PC-3 (cell line): ENCODE data around the gene MPV17L2. TPM values are rescaled to one million over a fixed set of nuclear protein-coding genes. Genes with fewer than 3 reads are reported as not detected.

ENCODE experiments used
- ATAC-seq: fragments of 200-7000 bp; cut with Tn5 transposase; 2 replicates; pipeline ENCODE4 v1.9.1; 2020; ENCODE audit warnings: mild to moderate bottlenecking, moderate library complexity
- BruUV-seq: library from RNA; stranded (reverse); fragments of 400-500 nt; replicated peaks from 2 replicates; lab custom pipeline; 2021; lab: Mats Ljungman, UMichigan
- CTCF ChIA-PET: fragments of 300-600 bp; sonication (Branson Sonifier 250); formaldehyde crosslinking; loops from one replicate; lab custom pipeline; 2022; ENCODE audit warnings: antibody characterized with exemption; lab: Charles Lee
- POLR2A ChIA-PET: fragments of 300-600 bp; sonication (Branson Sonifier 250); formaldehyde crosslinking; loops from one replicate; lab custom pipeline; 2022; ENCODE audit warnings: antibody characterized with exemption; ENCODE audit not compliant: unreplicated experiment; lab: Charles Lee
- DNase-seq: peaks from one replicate; pipeline ENCODE4 v3.0.0-alpha.2; 2015
- H2AFZ ChIP-seq: fragments of 300-600 bp; sonication (generic); 2 replicates; pipeline ENCODE4 v1.6.0; 2016; ENCODE audit warnings: antibody characterized with exemption, low read length
- H3F3A ChIP-seq: fragments of 300-600 bp; sonication (generic); one replicate; pipeline ENCODE4 v1.6.0; 2017; ENCODE audit warnings: antibody characterized with exemption, low read length, control low read depth, mild to moderate bottlenecking; ENCODE audit not compliant: unreplicated experiment
- H3K27ac ChIP-seq: fragments of 300-600 bp; sonication (generic); 2 replicates; pipeline ENCODE4 v1.5.1; 2016; ENCODE audit warnings: mild to moderate bottlenecking, low read length
- H3K27me3 ChIP-seq: fragments of 300-600 bp; sonication (generic); 2 replicates; pipeline ENCODE4 v1.6.1; 2016; ENCODE audit warnings: low read length, mixed read lengths
- H3K36me3 ChIP-seq: fragments of 300-600 bp; sonication (generic); 2 replicates; pipeline ENCODE4 v1.6.1; 2016; ENCODE audit warnings: low read depth, mixed run types, low read length, mixed read lengths
- H3K4me1 ChIP-seq: fragments of 300-600 bp; sonication (generic); 2 replicates; pipeline ENCODE4 v1.5.1; 2016; ENCODE audit warnings: low read length; ENCODE audit not compliant: insufficient read depth
- H3K4me2 ChIP-seq: fragments of 300-600 bp; sonication (generic); 2 replicates; pipeline ENCODE4 v1.6.0; 2016; ENCODE audit warnings: low read length
- H3K4me3 ChIP-seq: fragments of 300-600 bp; sonication (generic); 2 replicates; pipeline ENCODE4 v1.5.1; 2016; ENCODE audit warnings: mild to moderate bottlenecking, low read length, mixed read lengths
- H3K79me2 ChIP-seq: fragments of 300-600 bp; sonication (generic); 2 replicates; pipeline ENCODE4 v1.6.1; 2017; ENCODE audit warnings: low read length, mixed read lengths
- H3K9ac ChIP-seq: fragments of 300-600 bp; sonication (generic); 2 replicates; pipeline ENCODE4 v1.6.0; 2016; ENCODE audit warnings: mild to moderate bottlenecking, low read length
- H3K9me2 ChIP-seq: fragments of 300-600 bp; sonication (generic); replicated peaks from 2 replicates; pipeline ENCODE4 v1.6.1; 2016; ENCODE audit warnings: mixed run types, low read length, mixed read lengths
- H3K9me3 ChIP-seq: fragments of 300-600 bp; sonication (generic); 2 replicates; pipeline ENCODE4 v1.6.1; 2016; ENCODE audit warnings: low read length, mixed read lengths
- H4K20me1 ChIP-seq: fragments of 300-600 bp; sonication (generic); 2 replicates; pipeline ENCODE4 v1.6.1; 2016; ENCODE audit warnings: low read length, mixed read lengths
- EZH2 ChIP-seq: fragments of 300-600 bp; sonication (generic); IDR thresholded peaks from one replicate; pipeline ENCODE4 v1.6.1; 2017; ENCODE audit warnings: antibody characterized with exemption, mild to moderate bottlenecking, low read length; ENCODE audit not compliant: unreplicated experiment
- EZH2phosphoT487 ChIP-seq: fragments of 300-600 bp; sonication (generic); IDR thresholded peaks from 2 replicates; pipeline ENCODE4 v1.6.1; 2018; ENCODE audit warnings: mild to moderate bottlenecking, antibody characterized with exemption, low read length, borderline replicate concordance
- intact Hi-C: fragments of 100-400 bp; cut with micrococcal nuclease; formaldehyde crosslinking; loops from 2 replicates; pipeline ENCODE4 v1.9.0; 2023
- total RNA-seq: library from RNA; depleted of rRNA; stranded (reverse); fragments of >200 nt; gene quantifications from 2 replicates; pipeline ENCODE4 v1.2.3, GENCODE V29; 2014
- TF ChIP-seq, protein P1 (sequence below): fragments of 300-600 bp; sonication (generic); conservative IDR thresholded peaks from 2 replicates; pipeline ENCODE4 v1.5.1; 2017; ENCODE audit warnings: antibody characterized with exemption, low read depth, mild to moderate bottlenecking, low read length

The MPV17L2 gene
- total RNA-seq, 1 experiment from 2014 or later: 34.2 TPM

DNA sequence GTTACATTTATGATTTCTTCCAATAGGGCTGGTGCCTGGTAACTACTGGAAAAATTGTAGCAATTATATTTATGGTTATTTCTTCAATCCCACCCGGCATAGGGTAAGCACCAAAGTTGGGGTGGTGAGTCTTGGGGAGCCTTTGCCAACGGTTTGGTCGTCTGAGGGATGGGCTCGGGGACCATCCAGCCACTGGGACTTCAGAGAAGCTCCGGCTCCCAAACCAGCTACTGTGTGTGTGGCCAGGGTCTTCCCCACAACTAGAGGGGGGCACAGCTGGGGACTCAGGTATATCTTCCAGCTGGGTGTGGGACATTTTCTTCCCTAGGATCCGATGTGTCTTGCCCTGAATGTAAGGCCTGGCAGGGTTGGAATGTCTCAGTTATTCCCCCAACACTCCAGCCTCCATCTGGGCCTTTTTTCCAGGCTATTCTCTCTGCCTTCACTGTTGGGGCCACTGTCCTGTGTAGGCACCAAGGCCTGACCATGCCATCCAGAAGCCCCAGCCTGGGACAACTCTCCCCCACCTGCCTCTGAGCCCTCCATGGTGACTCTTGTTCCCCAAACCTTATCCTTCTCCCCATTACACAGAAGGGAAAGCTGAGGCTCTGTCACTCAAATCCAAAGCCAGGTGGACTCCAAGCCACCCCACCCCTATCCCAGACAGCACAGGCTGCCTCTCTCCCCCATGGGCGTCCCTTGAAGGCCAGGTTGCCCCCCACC is 20.5 kb upstream of the MPV17L2 start:
- no peak overlapping the region for H2AFZ ChIP-seq
- ATAC-seq: no peak
- H3K79me2 ChIP-seq: no peaks in the 10 kb centered on the region
- no peaks in the 10 kb centered on the region for H3F3A ChIP-seq
- peaks cover 5% of the 10 kb centered on the region; the same call in 1 of the 2 replicates for H3K4me1 ChIP-seq
- H3K4me2 ChIP-seq: no peak overlapping the region
- peaks cover 2% of the 10 kb centered on the region; the same call in 1 of the 2 replicates for H3K36me3 ChIP-seq
- ChIA-PET POLR2A (no interaction called here), CTCF (no interaction called here)
- no peak for DNase-seq
- no peaks in the 10 kb centered on the region for H3K9me2 ChIP-seq
- BruUV-seq: no TSS peak
- H3K9ac ChIP-seq: no peak overlapping the region
- no peaks in the 10 kb centered on the region for H4K20me1 ChIP-seq
- no peak overlapping the region for H3K27ac ChIP-seq
- TF ChIP-seq EZH2phosphoT487 (no peak), EZH2 (no peak)
- TF ChIP-seq, protein P1, sequence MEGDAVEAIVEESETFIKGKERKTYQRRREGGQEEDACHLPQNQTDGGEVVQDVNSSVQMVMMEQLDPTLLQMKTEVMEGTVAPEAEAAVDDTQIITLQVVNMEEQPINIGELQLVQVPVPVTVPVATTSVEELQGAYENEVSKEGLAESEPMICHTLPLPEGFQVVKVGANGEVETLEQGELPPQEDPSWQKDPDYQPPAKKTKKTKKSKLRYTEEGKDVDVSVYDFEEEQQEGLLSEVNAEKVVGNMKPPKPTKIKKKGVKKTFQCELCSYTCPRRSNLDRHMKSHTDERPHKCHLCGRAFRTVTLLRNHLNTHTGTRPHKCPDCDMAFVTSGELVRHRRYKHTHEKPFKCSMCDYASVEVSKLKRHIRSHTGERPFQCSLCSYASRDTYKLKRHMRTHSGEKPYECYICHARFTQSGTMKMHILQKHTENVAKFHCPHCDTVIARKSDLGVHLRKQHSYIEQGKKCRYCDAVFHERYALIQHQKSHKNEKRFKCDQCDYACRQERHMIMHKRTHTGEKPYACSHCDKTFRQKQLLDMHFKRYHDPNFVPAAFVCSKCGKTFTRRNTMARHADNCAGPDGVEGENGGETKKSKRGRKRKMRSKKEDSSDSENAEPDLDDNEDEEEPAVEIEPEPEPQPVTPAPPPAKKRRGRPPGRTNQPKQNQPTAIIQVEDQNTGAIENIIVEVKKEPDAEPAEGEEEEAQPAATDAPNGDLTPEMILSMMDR: no peak
- no peaks in the 10 kb centered on the region for H3K27me3 ChIP-seq
- H3K4me3 ChIP-seq: no peak overlapping the region
- intact Hi-C loops: no loop called here
- no peaks in the 10 kb centered on the region for H3K9me3 ChIP-seq

DNA sequence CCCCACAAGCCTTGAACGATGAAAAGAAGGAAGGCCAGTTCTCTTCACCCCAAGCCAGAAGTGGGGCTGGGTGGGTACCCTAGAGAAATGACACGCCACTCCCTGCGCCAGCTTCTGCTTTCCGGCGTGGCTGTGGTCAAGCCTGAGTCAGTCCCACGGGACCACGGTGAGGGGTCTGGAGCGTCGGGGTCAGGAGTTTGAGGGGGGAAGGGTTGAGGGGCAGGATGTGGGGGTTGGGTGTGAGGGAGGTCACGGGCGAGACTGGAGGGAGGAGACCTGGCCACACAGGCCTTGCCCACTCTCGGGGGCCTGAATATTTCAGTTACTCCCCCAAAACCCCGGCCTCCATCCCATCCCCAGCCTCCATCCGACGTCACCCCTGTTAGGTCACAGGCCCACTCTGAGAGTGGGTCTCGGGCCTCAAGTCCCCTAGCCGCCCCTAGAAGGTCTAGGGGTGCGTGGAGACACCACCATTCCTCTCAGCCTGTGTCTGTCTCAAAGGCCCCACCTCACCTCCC is 19.9 kb upstream of the MPV17L2 start:
- ATAC-seq (no peak), DNase-seq (no peak)
- no peak overlapping the region for H3K27ac ChIP-seq
- no peaks in the 10 kb centered on the region; the same call in 1 of the 2 replicates for H3K36me3 ChIP-seq
- no peaks in the 10 kb centered on the region for H3K27me3 ChIP-seq
- ChIA-PET CTCF (no interaction called here), POLR2A (no interaction called here)
- no TSS peak for BruUV-seq
- peak overlapping the region; percentile 80 for H2AFZ ChIP-seq
- no peaks in the 10 kb centered on the region for H3K79me2 ChIP-seq
- no peaks in the 10 kb centered on the region for H3K9me2 ChIP-seq
- no peaks in the 10 kb centered on the region for H3K9me3 ChIP-seq
- H3K9ac ChIP-seq: 0 out of 2 replicates have a peak overlapping the region, but pooled peaks have one; percentile 42
- intact Hi-C loops: no loop called here
- TF ChIP-seq EZH2phosphoT487 (no peak), EZH2 (no peak)
- TF ChIP-seq, protein P1: no peak
- H3K4me3 ChIP-seq: peak overlapping the region; percentile 82; the same call in 1 of the 2 replicates
- peaks cover 5% of the 10 kb centered on the region; the same call in 1 of the 2 replicates for H3K4me1 ChIP-seq
- peak overlapping the region; percentile 88 for H3K4me2 ChIP-seq
- no peaks in the 10 kb centered on the region for H4K20me1 ChIP-seq
- no peaks in the 10 kb centered on the region for H3F3A ChIP-seq
